Heart left ventricle (tissue), 13 donors: ENCODE measurements around the gene ACVR1.

Experiments
- POLR2A ChIP-seq, 2 donors: fragments of 450-650 bp; IDR thresholded peaks; one replicate each; pipeline ENCODE4 v1.6.1; 2017; ENCODE audit warnings: antibody characterized with exemption in 2 of 2, mild to moderate bottlenecking in 2 of 2, moderate library complexity in 2 of 2
- TF ChIP-seq, protein P1 (sequence below), 12 donors: fragments of 200-600 bp; sonication (generic) in 4 of 12; IDR thresholded peaks; one replicate each; pipeline versions ENCODE4 v1.5.0 to v1.8.0; 2018 to 2022; ENCODE audit warnings: antibody characterized with exemption in 12 of 12, mild to moderate bottlenecking in 5 of 12
- donor health status: ischemic (EF 13 %, LVEDD 7.1; RV severe dilation, severe dysfunction).
- donor health status: DM: no; HTN: yes; CAD: no.
- donor health status: DM: no; HTN: no; CAD: no.
- donor health status: ischemic (EF 25% LVEDD 6.9; RV normal size, moderate dysfunction).
- donor health status: ischemic (EF 25% LVEDD 5.7; RV mildly dilated, moderate dysfunction).
- donor health status: ischemic (EF 35%, LVEDD 5.7; RV mildly dilated, moderate dysfunction).
- donor health status: nonischemic (EF 11% LVEDD 7.7; RV severe dilation, severe dysfunction).
- donor health status: DM: yes; HTN: yes; CAD: no.
- donor health status: PGD.
- donor health status: ischemic (EF 29% LVEDD 5.4; RV normal size, mild dysfunction).
- donor health status: nonischemic (EF 23%, LVEDD 6.1; RV moderate dilation, normal function).

DNA sequence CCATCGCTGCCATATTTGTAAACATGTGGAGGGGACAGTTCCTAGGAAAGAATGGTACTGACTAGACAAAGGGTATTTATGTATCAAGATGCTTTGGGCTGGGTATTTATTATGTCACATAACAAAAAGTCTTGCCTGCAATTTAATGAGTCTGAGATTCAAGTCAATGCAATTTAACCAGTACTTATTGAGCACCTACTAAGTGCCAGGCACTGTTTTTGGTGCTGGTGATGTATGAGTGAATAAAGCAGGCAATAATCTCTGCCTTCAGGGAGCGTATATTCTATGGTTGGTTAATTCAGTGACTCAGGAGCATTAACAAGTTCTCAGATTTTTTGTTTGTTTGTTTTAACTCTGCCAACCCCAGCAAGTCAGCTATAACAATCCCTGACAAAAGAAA lies 24.6 kb upstream of the ACVR1 start:
- TF ChIP-seq, protein P1, sequence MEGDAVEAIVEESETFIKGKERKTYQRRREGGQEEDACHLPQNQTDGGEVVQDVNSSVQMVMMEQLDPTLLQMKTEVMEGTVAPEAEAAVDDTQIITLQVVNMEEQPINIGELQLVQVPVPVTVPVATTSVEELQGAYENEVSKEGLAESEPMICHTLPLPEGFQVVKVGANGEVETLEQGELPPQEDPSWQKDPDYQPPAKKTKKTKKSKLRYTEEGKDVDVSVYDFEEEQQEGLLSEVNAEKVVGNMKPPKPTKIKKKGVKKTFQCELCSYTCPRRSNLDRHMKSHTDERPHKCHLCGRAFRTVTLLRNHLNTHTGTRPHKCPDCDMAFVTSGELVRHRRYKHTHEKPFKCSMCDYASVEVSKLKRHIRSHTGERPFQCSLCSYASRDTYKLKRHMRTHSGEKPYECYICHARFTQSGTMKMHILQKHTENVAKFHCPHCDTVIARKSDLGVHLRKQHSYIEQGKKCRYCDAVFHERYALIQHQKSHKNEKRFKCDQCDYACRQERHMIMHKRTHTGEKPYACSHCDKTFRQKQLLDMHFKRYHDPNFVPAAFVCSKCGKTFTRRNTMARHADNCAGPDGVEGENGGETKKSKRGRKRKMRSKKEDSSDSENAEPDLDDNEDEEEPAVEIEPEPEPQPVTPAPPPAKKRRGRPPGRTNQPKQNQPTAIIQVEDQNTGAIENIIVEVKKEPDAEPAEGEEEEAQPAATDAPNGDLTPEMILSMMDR (IDR thresholded peaks at IDR 0.05) = no peak
- TF ChIP-seq POLR2A (IDR thresholded peaks at IDR 0.05) = no peak
